ENCODE measurements around the gene KRT74.

Gene KRT74

DNA sequence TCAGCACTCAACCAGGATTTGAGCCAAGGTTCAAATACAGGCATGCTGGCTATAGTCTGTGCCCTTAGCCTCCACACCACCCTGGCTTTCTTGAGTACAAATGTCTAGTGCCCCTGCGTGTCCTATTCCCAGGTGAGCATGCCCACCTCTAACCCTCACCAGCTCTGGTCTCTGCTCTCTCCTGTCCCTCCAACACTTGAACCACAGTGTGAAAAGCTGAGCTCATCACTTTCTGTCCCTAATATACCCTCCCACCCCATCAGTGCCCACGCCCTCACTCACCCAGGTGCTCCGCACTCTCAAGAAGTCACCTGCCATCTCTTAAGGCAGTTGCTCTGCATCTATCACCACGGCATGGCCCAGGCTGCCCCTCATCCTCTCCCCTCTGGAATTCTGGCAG is 13.7 kb downstream of the KRT74 start:
- H3K36me3 ChIP-seq (ENCODE audit: control insufficient read depth, insufficient read depth, low read length) = no peaks in the 10 kb centered on the region
- H3K4me3 ChIP-seq (replicated peaks; ENCODE audit: low read depth, low read length) = no peak overlapping the region
- TF ChIP-seq, protein P1, sequence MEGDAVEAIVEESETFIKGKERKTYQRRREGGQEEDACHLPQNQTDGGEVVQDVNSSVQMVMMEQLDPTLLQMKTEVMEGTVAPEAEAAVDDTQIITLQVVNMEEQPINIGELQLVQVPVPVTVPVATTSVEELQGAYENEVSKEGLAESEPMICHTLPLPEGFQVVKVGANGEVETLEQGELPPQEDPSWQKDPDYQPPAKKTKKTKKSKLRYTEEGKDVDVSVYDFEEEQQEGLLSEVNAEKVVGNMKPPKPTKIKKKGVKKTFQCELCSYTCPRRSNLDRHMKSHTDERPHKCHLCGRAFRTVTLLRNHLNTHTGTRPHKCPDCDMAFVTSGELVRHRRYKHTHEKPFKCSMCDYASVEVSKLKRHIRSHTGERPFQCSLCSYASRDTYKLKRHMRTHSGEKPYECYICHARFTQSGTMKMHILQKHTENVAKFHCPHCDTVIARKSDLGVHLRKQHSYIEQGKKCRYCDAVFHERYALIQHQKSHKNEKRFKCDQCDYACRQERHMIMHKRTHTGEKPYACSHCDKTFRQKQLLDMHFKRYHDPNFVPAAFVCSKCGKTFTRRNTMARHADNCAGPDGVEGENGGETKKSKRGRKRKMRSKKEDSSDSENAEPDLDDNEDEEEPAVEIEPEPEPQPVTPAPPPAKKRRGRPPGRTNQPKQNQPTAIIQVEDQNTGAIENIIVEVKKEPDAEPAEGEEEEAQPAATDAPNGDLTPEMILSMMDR (IDR thresholded peaks at IDR 0.05; ENCODE audit: insufficient read depth, low read length, poor library complexity, severe bottlenecking) = no peak
- H3K27me3 ChIP-seq (replicated peaks; ENCODE audit: control insufficient read depth, insufficient read depth, low read length) = peaks cover 3% of the 10 kb centered on the region
- no peak for DNase-seq (ENCODE audit: extremely low read depth, insufficient read length)

- peaks cover 1% of the 10 kb centered on the region for H3K27me3 ChIP-seq (replicated peaks; ENCODE audit: control insufficient read depth, insufficient read depth, low read length)
- H3K4me3 ChIP-seq (replicated peaks; ENCODE audit: low read depth, low read length) = no peak overlapping the region
- H3K36me3 ChIP-seq (ENCODE audit: control insufficient read depth, insufficient read depth, low read length) = no peaks in the 10 kb centered on the region
- TF ChIP-seq, protein P1 (IDR thresholded peaks at IDR 0.05; ENCODE audit: insufficient read depth, low read length, poor library complexity, severe bottlenecking) = no peak
- no peak for DNase-seq (ENCODE audit: extremely low read depth, insufficient read length)
Measured at GRCh38 chr12:52558781-52559445, 14.7 kb downstream of the KRT74 start.

DNA sequence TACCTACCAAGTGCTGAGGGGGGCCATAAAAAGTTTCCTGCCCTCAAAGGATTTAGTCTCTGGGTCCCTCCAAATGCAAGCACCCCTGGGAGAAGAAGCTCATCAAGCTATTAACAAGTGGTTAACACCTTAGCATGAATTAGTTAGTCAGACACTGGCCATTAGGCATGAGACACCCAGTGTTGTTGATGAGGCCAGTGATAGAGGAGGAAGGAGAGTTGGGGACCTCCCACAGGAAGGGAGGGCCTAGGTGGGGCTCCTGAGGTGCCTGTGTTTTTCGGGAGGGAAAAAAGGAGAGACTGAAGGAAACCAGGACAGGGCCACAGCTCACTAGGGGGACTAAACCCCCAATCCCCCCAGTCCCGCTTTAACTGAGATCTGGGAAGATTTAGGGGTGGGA is 16.2 kb downstream of the KRT74 start:
- H3K4me3 ChIP-seq (replicated peaks; ENCODE audit: low read depth, low read length) = no peak overlapping the region
- no peaks in the 10 kb centered on the region for H3K36me3 ChIP-seq (ENCODE audit: control insufficient read depth, insufficient read depth, low read length)
- TF ChIP-seq, protein P1 (IDR thresholded peaks at IDR 0.05; ENCODE audit: insufficient read depth, low read length, poor library complexity, severe bottlenecking) = no peak
- no peak for DNase-seq (ENCODE audit: extremely low read depth, insufficient read length)
- peaks cover 1% of the 10 kb centered on the region for H3K27me3 ChIP-seq (replicated peaks; ENCODE audit: control insufficient read depth, insufficient read depth, low read length)

GRCh38 chr12:52555577-52555976 is 18.1 kb downstream of the KRT74 start:
- Histone ChIP-seq H3K27me3 (replicated peaks; ENCODE audit: control insufficient read depth, insufficient read depth, low read length) (peaks cover 1% of the 10 kb centered on the region), H3K36me3 (ENCODE audit: control insufficient read depth, insufficient read depth, low read length) (no peaks in the 10 kb centered on the region), H3K4me3 (replicated peaks; ENCODE audit: low read depth, low read length) (no peak overlapping the region)
- TF ChIP-seq, protein P1 (IDR thresholded peaks at IDR 0.05; ENCODE audit: insufficient read depth, low read length, poor library complexity, severe bottlenecking) = no peak
- no peak for DNase-seq (ENCODE audit: extremely low read depth, insufficient read length)

GRCh38 chr12:52552681-52553195 is 20.9 kb downstream of the KRT74 start, which contains the start of gene KRT71:
TSS of gene KRT71 (minus strand) at chr12:52553145. CDS start at chr12:52553077, 68 bp downstream.
- Histone ChIP-seq H3K36me3 (ENCODE audit: control insufficient read depth, insufficient read depth, low read length) (no peaks in the 10 kb centered on the region), H3K27me3 (replicated peaks; ENCODE audit: control insufficient read depth, insufficient read depth, low read length) (peaks cover 6% of the 10 kb centered on the region), H3K4me3 (replicated peaks; ENCODE audit: low read depth, low read length) (no peak within 1 kb of the TSS)
- no peak for DNase-seq (ENCODE audit: extremely low read depth, insufficient read length)
- TF ChIP-seq, protein P1 (IDR thresholded peaks at IDR 0.05; ENCODE audit: insufficient read depth, low read length, poor library complexity, severe bottlenecking) = no peak

Data from GM06990 (cell line).